Neural cell (in vitro differentiated cells): Measurements from ENCODE around the gene SLC6A7. TPM values are rescaled to one million over a fixed set of nuclear protein-coding genes. Genes with fewer than 3 reads are reported as not detected.

Experiments used
- H2AFZ ChIP-seq: fragments of 200-600, 300-800 bp; sonication (generic), shearing (Covaris generic); 2 replicates; pipeline ENCODE4 v1.6.0; 2014; ENCODE audit warnings: low read depth, mild to moderate bottlenecking, antibody characterized with exemption, low read length, moderate library complexity
- H3F3A ChIP-seq: fragments of 200-600 bp; shearing (Covaris generic); 2 replicates; pipeline ENCODE4 v1.6.1; 2016; ENCODE audit warnings: mild to moderate bottlenecking, moderate library complexity, mixed read lengths, antibody characterized with exemption, low read length; ENCODE audit not compliant: insufficient read depth, poor library complexity, severe bottlenecking
- H3K27ac ChIP-seq: fragments of 200-600, 300-800 bp; sonication (generic), shearing (Covaris generic); 2 replicates; pipeline ENCODE4 v1.5.1; 2014; ENCODE audit warnings: mild to moderate bottlenecking, low read length, moderate library complexity
- H3K27me3 ChIP-seq: fragments of 300-800, 200-600 bp; sonication (generic), shearing (Covaris generic); 2 replicates; pipeline ENCODE4 v1.6.0; 2014; ENCODE audit warnings: mild to moderate bottlenecking, low read depth, low read length, moderate library complexity; ENCODE audit not compliant: insufficient read depth
- H3K36me3 ChIP-seq: fragments of 300-800, 200-600 bp; sonication (generic), shearing (Covaris generic); 2 replicates; pipeline ENCODE4 v1.5.1; 2014; ENCODE audit warnings: mild to moderate bottlenecking, antibody characterized with exemption, low read length, moderate library complexity; ENCODE audit not compliant: insufficient read depth
- H3K4me2 ChIP-seq: fragments of 300-800, 200-600 bp; sonication (generic), shearing (Covaris generic); 2 replicates; pipeline ENCODE4 v1.6.0; 2014; ENCODE audit warnings: mild to moderate bottlenecking, low read length
- H3K4me3 ChIP-seq: fragments of 300-800, 200-600 bp; sonication (generic), shearing (Covaris generic); 2 replicates; pipeline ENCODE4 v1.5.1; 2014; ENCODE audit warnings: mild to moderate bottlenecking, low read length, moderate library complexity
- H3K79me2 ChIP-seq: fragments of 200-600 bp; shearing (Covaris generic); replicated peaks from 2 replicates; pipeline ENCODE4 v1.6.0; 2014; ENCODE audit warnings: mild to moderate bottlenecking, low read length, moderate library complexity; ENCODE audit not compliant: insufficient read depth
- H3K9ac ChIP-seq: fragments of 300-800, 200-600 bp; sonication (generic), shearing (Covaris generic); 2 replicates; pipeline ENCODE4 v1.6.1; 2016; ENCODE audit warnings: mild to moderate bottlenecking, low read length, mixed read lengths
- H3K9me2 ChIP-seq: fragments of 200-600 bp; shearing (Covaris generic); 2 replicates; pipeline ENCODE4 v1.6.1; 2016; ENCODE audit warnings: mild to moderate bottlenecking, low read length, mixed read lengths; ENCODE audit not compliant: insufficient read depth
- H3K9me3 ChIP-seq: fragments of 200-600, 300-800 bp; sonication (generic), shearing (Covaris generic); 2 replicates; pipeline ENCODE4 v1.6.1; 2016; ENCODE audit warnings: mild to moderate bottlenecking, mixed run types, low read length, moderate library complexity, mixed read lengths
- H4K20me1 ChIP-seq: fragments of 200-600 bp; shearing (Covaris generic); 2 replicates; pipeline ENCODE4 v1.6.1; 2016; ENCODE audit warnings: mild to moderate bottlenecking, mixed run types; ENCODE audit not compliant: insufficient read depth
- CTCF ChIP-seq: fragments of 450-650 bp; IDR thresholded peaks from 2 replicates; pipeline ENCODE4 v1.5.1; 2014; ENCODE audit warnings: antibody characterized with exemption, mild to moderate bottlenecking, moderate library complexity; ENCODE audit not compliant: poor library complexity, severe bottlenecking
- EP300 ChIP-seq: fragments of 450-650 bp; conservative IDR thresholded peaks from 2 replicates; pipeline ENCODE4 v1.6.1; 2014; ENCODE audit warnings: antibody characterized with exemption, mild to moderate bottlenecking, moderate library complexity; ENCODE audit not compliant: poor library complexity, severe bottlenecking
- EZH2 ChIP-seq: fragments of 200-600, 300-800 bp; shearing (Covaris generic), sonication (generic); IDR thresholded peaks from 2 replicates; pipeline ENCODE4 v1.6.1; 2014; ENCODE audit warnings: antibody characterized with exemption, low read length, borderline replicate concordance, mild to moderate bottlenecking; ENCODE audit not compliant: insufficient read depth, poor library complexity, severe bottlenecking
- MXI1 ChIP-seq: fragments of 450-650 bp; conservative IDR thresholded peaks from 2 replicates; pipeline ENCODE4 v1.6.1; 2014; ENCODE audit warnings: antibody characterized with exemption, mild to moderate bottlenecking; ENCODE audit not compliant: poor library complexity, severe bottlenecking
- POLR2AphosphoS5 ChIP-seq: IDR thresholded peaks from 2 replicates; pipeline ENCODE4 v1.6.1; 2012
- RAD21 ChIP-seq: fragments of 450-650 bp; conservative IDR thresholded peaks from 2 replicates; pipeline ENCODE4 v1.6.1; 2014; ENCODE audit warnings: antibody characterized with exemption, mild to moderate bottlenecking, moderate library complexity
- REST ChIP-seq: IDR thresholded peaks from 2 replicates; pipeline ENCODE4 v1.6.1; 2012; ENCODE audit warnings: borderline replicate concordance
- SMC3 ChIP-seq: fragments of 450-650 bp; conservative IDR thresholded peaks from 2 replicates; pipeline ENCODE4 v1.6.1; 2014; ENCODE audit warnings: antibody characterized with exemption, mild to moderate bottlenecking, moderate library complexity; ENCODE audit not compliant: poor library complexity
- TAF1 ChIP-seq: IDR thresholded peaks from 2 replicates; pipeline ENCODE4 v1.6.1; 2012; ENCODE audit warnings: low read depth
- polyA plus RNA-seq: library from polyadenylated mRNA; depleted of rRNA; stranded (reverse); fragments of >200 nt; gene quantifications from 2 replicates; pipeline ENCODE4 v1.2.3, GENCODE V29; 2014

The SLC6A7 gene
- polyA plus RNA-seq, 1 donor from 2014 or later: 4.6 TPM

- Histone ChIP-seq H3K9me3 (no peaks in the 10 kb centered on the region), H3K27ac (no peak within 1 kb of the TSS), H3K27me3 (no peaks in the 10 kb centered on the region), H3K4me2 (no peak within 1 kb of the TSS), H3K79me2 (no peaks in the 10 kb centered on the region), H3F3A (no peaks in the 10 kb centered on the region), H3K36me3 (no peaks in the 10 kb centered on the region), H4K20me1 (no peaks in the 10 kb centered on the region), H3K4me3 (no peak within 1 kb of the TSS), H3K9ac (no peak within 1 kb of the TSS), H2AFZ (no peak within 1 kb of the TSS), H3K9me2 (no peaks in the 10 kb centered on the region)
- TF ChIP-seq SMC3 (no peak), TAF1 (no peak), REST (no peak), EP300 (no peak), POLR2AphosphoS5 (no peak), MXI1 (no peak), EZH2 (no peak), CTCF (no peak), RAD21 (no peak)
Measured at GRCh38 chr5:150155258-150156026, 34.4 kb upstream of the SLC6A7 start, which contains the start of gene PDGFRB. Gene PDGFRB, minus strand, starts transcription at chr5:150155845. Its CDS starts 18,798 bp downstream, at chr5:150137047.

- Histone ChIP-seq H3K27me3 (no peaks in the 10 kb centered on the region), H3K4me2 (no peak overlapping the region), H3F3A (no peaks in the 10 kb centered on the region), H3K27ac (no peak overlapping the region), H3K79me2 (no peaks in the 10 kb centered on the region), H3K9me2 (no peaks in the 10 kb centered on the region), H4K20me1 (no peaks in the 10 kb centered on the region), H2AFZ (no peak overlapping the region), H3K9me3 (no peaks in the 10 kb centered on the region), H3K36me3 (no peaks in the 10 kb centered on the region), H3K9ac (no peak overlapping the region), H3K4me3 (no peak overlapping the region)
- no peak for TF ChIP-seq SMC3
Measured at GRCh38 chr5:150156027-150156368, 33.9 kb upstream of the SLC6A7 start.
